Skeletal muscle tissue (tissue), 4 donors: ENCODE measurements around the gene APOC1. TPM values are rescaled to one million over a fixed set of nuclear protein-coding genes. Genes with fewer than 3 reads are reported as not detected.
A peak's percentile ranks its signal among the peaks of the same experiment; 100 is the strongest.

Experiments used
- H3K27ac ChIP-seq: one replicate; pipeline ENCODE4 v1.7.0; 2013; ENCODE audit warnings: mild to moderate bottlenecking, low read depth, low read length, inconsistent platforms
- H3K27me3 ChIP-seq, 3 donors: one replicate each; pipeline ENCODE4 v1.7.0; 2013; ENCODE audit warnings: low read length in 3 of 3; ENCODE audit not compliant: control insufficient read depth in 3 of 3, insufficient read depth in 3 of 3
- H3K36me3 ChIP-seq, 3 donors: one replicate each; pipeline ENCODE4 v1.7.0; 2013; ENCODE audit warnings: low read length in 3 of 3; ENCODE audit not compliant: control insufficient read depth in 3 of 3, insufficient read depth in 3 of 3
- H3K4me1 ChIP-seq, 3 donors: one replicate each; pipeline ENCODE4 v1.7.0; 2013; ENCODE audit warnings: low read length in 3 of 3, mild to moderate bottlenecking in 3 of 3; ENCODE audit not compliant: control insufficient read depth in 3 of 3, insufficient read depth in 3 of 3
- H3K4me3 ChIP-seq, 3 donors: one replicate each; pipeline ENCODE4 v1.7.0; 2013; ENCODE audit warnings: low read length in 3 of 3
- H3K9ac ChIP-seq, 3 donors: one replicate each; pipeline ENCODE4 v1.7.0; 2013; ENCODE audit warnings: low read length in 3 of 3, mild to moderate bottlenecking in 3 of 3, moderate library complexity in 2 of 3, low read depth in 1 of 3
- H3K9me3 ChIP-seq, 3 donors: one replicate each; pipeline ENCODE4 v1.7.0; 2013; ENCODE audit warnings: low read length in 3 of 3; ENCODE audit not compliant: control insufficient read depth in 3 of 3
- total RNA-seq: library from RNA; depleted of rRNA; stranded (reverse); fragments of >200 nt; gene quantifications from one replicate; pipeline ENCODE4 v1.2.3, GENCODE V29; 2014
- donor health status: Osteomylitis.

Gene APOC1
- total RNA-seq, 1 donor from 2014 or later: 5.7 TPM

GRCh38 chr19:44900328-44901244 lies 13.8 kb upstream of the APOC1 start:
- H3K27me3 ChIP-seq: peaks cover 4 to 10% (median 9%) of the 10 kb centered on the region in 3 donors
- H3K4me1 ChIP-seq: peaks cover 4 to 7% (median 5%) of the 10 kb centered on the region in 3 donors
- H3K9me3 ChIP-seq: no peaks in the 10 kb centered on the region
- no peak overlapping the region for H3K4me3 ChIP-seq
- peaks cover 40 to 49% (median 43%) of the 10 kb centered on the region in 3 donors for H3K36me3 ChIP-seq
- no peak overlapping the region for H3K27ac ChIP-seq
- H3K9ac ChIP-seq: no peak overlapping the region

GRCh38 chr19:44903216-44903601 lies 11.2 kb upstream of the APOC1 start:
- no peak overlapping the region for H3K27ac ChIP-seq
- H3K4me1 ChIP-seq: peaks cover 7 to 9% (median 8%) of the 10 kb centered on the region in 3 donors
- peaks cover 21 to 28% (median 26%) of the 10 kb centered on the region in 3 donors for H3K36me3 ChIP-seq
- no peak overlapping the region for H3K9ac ChIP-seq
- H3K27me3 ChIP-seq: peaks cover 20 to 31% (median 21%) of the 10 kb centered on the region in 3 donors
- H3K4me3 ChIP-seq: no peak overlapping the region
- H3K9me3 ChIP-seq: no peaks in the 10 kb centered on the region

DNA sequence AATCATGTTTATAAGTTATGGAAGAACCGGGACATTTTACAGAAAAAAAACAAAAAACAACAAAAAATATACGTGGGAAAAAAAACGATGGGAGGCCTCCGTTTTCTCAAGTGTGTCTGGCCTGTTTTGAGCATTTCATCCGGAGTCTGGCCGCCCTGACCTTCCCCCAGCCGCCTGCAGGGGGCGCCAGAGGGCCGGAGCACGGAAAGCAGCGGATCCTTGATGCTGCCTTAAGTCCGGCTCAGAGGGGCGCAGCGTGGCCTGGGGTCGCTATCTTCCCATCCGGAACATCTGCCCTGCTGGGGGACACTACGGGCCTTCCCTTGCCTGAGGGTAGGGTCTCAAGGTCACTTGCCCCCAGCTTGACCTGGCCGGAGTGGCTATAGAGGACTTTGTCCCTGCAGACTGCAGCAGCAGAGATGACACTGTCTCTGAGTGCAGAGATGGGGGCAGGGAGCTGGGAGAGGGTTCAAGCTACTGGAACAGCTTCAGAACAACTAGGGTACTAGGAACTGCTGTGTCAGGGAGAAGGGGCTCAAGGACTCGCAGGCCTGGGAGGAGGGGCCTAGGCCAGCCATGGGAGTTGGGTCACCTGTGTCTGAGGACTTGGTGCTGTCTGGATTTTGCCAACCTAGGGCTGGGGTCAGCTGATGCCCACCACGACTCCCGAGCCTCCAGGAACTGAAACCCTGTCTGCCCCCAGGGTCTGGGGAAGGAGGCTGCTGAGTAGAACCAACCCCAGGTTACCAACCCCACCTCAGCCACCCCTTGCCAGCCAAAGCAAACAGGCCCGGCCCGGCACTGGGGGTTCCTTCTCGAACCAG lies 10.6 kb upstream of the APOC1 start:
- Histone ChIP-seq H3K27ac (no peak overlapping the region), H3K4me3 (no peak overlapping the region), H3K36me3 (peaks cover 21 to 26% (median 26%) of the 10 kb centered on the region in 3 donors), H3K9ac (peak overlapping the region in 1 of 3 donors; percentile 16), H3K4me1 (peaks cover 7 to 9% (median 8%) of the 10 kb centered on the region in 3 donors), H3K9me3 (no peaks in the 10 kb centered on the region), H3K27me3 (peaks cover 20 to 31% (median 21%) of the 10 kb centered on the region in 3 donors)

GRCh38 chr19:44904426-44904994 lies 9.9 kb upstream of the APOC1 start:
- Histone ChIP-seq H3K9ac (peak overlapping the region in 1 of 3 donors; percentile 16), H3K4me3 (no peak overlapping the region), H3K27ac (no peak overlapping the region), H3K4me1 (peaks cover 7 to 9% (median 8%) of the 10 kb centered on the region in 3 donors), H3K27me3 (peaks cover 20 to 31% (median 21%) of the 10 kb centered on the region in 3 donors), H3K9me3 (no peaks in the 10 kb centered on the region), H3K36me3 (peaks cover 21 to 26% (median 26%) of the 10 kb centered on the region in 3 donors)

DNA sequence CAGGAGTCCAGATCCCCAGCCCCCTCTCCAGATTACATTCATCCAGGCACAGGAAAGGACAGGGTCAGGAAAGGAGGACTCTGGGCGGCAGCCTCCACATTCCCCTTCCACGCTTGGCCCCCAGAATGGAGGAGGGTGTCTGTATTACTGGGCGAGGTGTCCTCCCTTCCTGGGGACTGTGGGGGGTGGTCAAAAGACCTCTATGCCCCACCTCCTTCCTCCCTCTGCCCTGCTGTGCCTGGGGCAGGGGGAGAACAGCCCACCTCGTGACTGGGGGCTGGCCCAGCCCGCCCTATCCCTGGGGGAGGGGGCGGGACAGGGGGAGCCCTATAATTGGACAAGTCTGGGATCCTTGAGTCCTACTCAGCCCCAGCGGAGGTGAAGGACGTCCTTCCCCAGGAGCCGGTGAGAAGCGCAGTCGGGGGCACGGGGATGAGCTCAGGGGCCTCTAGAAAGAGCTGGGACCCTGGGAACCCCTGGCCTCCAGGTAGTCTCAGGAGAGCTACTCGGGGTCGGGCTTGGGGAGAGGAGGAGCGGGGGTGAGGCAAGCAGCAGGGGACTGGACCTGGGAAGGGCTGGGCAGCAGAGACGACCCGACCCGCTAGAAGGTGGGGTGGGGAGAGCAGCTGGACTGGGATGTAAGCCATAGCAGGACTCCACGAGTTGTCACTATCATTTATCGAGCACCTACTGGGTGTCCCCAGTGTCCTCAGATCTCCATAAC lies 8.8 kb upstream of the APOC1 start, which contains the start of gene APOE:
APOE (plus strand) TSS at position 360 of the 724 bp plus-strand sequence. CDS start 829 bp downstream, outside the sequence.
- Histone ChIP-seq H3K27me3 (peaks cover 20 to 31% (median 21%) of the 10 kb centered on the region in 3 donors), H3K9ac (peak within 1 kb of the TSS in 2 of 3 donors; percentile 14 to 16), H3K9me3 (no peaks in the 10 kb centered on the region), H3K4me3 (peak within 1 kb of the TSS in 2 of 3 donors; percentile 40 to 48), H3K4me1 (peaks cover 7 to 9% (median 8%) of the 10 kb centered on the region in 3 donors), H3K27ac (peak within 1 kb of the TSS; percentile 12), H3K36me3 (peaks cover 13 to 18% (median 17%) of the 10 kb centered on the region in 3 donors)

DNA sequence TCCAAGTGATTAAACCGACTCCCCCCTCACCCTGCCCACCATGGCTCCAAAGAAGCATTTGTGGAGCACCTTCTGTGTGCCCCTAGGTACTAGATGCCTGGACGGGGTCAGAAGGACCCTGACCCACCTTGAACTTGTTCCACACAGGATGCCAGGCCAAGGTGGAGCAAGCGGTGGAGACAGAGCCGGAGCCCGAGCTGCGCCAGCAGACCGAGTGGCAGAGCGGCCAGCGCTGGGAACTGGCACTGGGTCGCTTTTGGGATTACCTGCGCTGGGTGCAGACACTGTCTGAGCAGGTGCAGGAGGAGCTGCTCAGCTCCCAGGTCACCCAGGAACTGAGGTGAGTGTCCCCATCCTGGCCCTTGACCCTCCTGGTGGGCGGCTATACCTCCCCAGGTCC lies 6.8 kb upstream of the APOC1 start:
- H3K27me3 ChIP-seq: peaks cover 20 to 48% (median 31%) of the 10 kb centered on the region in 3 donors
- no peak overlapping the region for H3K27ac ChIP-seq

DNA sequence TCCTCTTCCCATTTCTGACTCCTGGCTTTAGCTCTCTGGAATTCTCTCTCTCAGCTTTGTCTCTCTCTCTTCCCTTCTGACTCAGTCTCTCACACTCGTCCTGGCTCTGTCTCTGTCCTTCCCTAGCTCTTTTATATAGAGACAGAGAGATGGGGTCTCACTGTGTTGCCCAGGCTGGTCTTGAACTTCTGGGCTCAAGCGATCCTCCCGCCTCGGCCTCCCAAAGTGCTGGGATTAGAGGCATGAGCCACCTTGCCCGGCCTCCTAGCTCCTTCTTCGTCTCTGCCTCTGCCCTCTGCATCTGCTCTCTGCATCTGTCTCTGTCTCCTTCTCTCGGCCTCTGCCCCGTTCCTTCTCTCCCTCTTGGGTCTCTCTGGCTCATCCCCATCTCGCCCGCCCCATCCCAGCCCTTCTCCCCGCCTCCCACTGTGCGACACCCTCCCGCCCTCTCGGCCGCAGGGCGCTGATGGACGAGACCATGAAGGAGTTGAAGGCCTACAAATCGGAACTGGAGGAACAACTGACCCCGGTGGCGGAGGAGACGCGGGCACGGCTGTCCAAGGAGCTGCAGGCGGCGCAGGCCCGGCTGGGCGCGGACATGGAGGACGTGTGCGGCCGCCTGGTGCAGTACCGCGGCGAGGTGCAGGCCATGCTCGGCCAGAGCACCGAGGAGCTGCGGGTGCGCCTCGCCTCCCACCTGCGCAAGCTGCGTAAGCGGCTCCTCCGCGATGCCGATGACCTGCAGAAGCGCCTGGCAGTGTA lies 6.2 kb upstream of the APOC1 start:
- H3K4me3 ChIP-seq: no peak overlapping the region
- H3K27ac ChIP-seq: no peak overlapping the region
- peaks cover 16 to 23% (median 18%) of the 10 kb centered on the region in 3 donors for H3K4me1 ChIP-seq
- peaks cover 20 to 53% (median 31%) of the 10 kb centered on the region in 3 donors for H3K27me3 ChIP-seq
- H3K36me3 ChIP-seq: no peaks in the 10 kb centered on the region
- H3K9me3 ChIP-seq: no peaks in the 10 kb centered on the region
- no peak overlapping the region for H3K9ac ChIP-seq

More for the DNA sequence above, 6.8 kb upstream of the APOC1 start:
- peaks cover 3 to 5% (median 3%) of the 10 kb centered on the region in 3 donors for H3K36me3 ChIP-seq
- no peak overlapping the region for H3K9ac ChIP-seq
- no peaks in the 10 kb centered on the region for H3K9me3 ChIP-seq
- H3K4me1 ChIP-seq: peaks cover 13 to 18% (median 15%) of the 10 kb centered on the region in 3 donors
- H3K4me3 ChIP-seq: no peak overlapping the region

- no peak overlapping the region for H3K4me3 ChIP-seq
- no peaks in the 10 kb centered on the region for H3K36me3 ChIP-seq
- H3K27me3 ChIP-seq: peaks cover 20 to 53% (median 31%) of the 10 kb centered on the region in 3 donors
- no peak overlapping the region for H3K9ac ChIP-seq
- H3K27ac ChIP-seq: no peak overlapping the region
- H3K9me3 ChIP-seq: no peaks in the 10 kb centered on the region
- H3K4me1 ChIP-seq: peaks cover 14 to 21% (median 16%) of the 10 kb centered on the region in 3 donors
Observed at GRCh38 chr19:44908836-44909261, 5.6 kb upstream of the APOC1 start.
